NCI-H1694 (cell line): Measurements from ENCODE around the gene TSPAN2.

Experiments
- DNase-seq: peaks from one replicate; lab custom pipeline; 2025; lab: John Stamatoyannopoulos, UW

Gene TSPAN2

GRCh38 chr1:115113766-115114165 is 24.5 kb upstream of the TSPAN2 start:
- DNase-seq, result no peak

- DNase-seq, result no peak
Observed at GRCh38 chr1:115112496-115113375, 23.4 kb upstream of the TSPAN2 start.

DNA sequence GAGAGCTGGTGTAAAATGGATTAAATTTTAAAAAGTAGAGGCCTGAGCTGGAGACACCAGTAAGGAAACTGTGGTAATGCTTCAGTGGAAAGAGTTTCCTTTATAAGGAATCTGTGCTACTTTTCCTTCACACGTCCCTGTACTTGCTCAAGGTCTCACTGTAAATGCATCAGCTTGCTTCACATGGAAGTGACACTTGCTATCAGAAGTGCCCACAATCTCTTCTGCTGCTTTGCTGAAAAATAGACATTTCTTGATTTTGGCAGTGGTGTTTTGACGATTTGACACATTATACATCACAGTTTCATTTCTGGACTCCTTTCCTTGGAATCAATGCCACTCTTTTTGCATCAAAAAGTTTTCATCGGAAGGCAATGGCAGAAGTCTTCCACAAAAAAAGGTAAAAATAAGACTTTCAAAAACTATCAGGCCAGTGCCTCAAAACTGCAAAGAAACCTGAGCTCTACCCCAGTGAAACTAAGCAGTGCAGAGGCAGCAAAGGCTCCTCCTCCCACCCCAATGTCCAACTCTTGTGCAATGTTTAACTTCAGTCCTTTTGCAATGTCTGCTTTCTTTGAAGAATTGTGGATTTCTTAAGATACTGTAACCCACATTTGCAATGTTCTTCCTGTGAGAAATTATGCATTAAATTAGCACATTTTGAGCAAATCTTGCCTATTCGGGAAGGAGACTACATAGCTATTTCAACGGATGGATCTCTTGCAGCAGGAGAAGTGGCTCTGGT is 18.4 kb upstream of the TSPAN2 start:
- no peak for DNase-seq

DNA sequence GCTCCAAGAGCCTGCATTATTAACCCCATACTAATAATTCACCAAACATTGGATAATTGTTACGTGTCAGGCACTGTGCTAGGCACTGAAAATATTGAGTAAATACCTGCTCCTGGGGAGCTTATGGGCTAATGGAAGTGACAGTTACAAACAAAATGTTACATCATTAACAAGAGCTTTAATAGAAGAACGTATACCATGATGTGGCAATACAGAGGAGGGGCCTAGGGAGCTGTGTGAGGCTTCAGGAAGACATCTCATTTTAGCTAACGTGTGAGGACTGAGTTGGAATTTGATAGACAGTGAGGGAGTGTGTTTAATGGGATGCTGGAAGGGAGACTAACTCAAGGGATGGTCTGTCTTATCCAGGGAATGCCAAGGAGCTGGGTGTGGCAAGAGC is 16.5 kb upstream of the TSPAN2 start:
- no peak for DNase-seq

DNA sequence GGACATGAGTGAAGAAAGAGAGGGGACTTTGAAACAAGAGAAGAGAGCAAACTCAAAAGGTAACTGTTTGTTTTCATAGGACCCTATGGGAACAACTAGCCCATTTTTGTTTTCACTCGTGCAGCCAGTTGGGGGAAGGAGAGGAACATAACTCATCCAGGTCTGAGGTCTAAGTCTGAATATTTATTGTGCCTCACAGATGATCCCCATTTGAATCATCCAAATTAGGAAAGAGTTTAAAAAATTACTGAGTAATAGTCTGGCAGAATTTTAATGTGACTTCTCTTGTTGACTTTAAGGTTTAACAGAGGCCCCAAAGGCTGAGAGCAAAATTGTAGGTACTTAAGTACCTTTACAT is 10.4 kb upstream of the TSPAN2 start:
- DNase-seq, result no peak

DNA sequence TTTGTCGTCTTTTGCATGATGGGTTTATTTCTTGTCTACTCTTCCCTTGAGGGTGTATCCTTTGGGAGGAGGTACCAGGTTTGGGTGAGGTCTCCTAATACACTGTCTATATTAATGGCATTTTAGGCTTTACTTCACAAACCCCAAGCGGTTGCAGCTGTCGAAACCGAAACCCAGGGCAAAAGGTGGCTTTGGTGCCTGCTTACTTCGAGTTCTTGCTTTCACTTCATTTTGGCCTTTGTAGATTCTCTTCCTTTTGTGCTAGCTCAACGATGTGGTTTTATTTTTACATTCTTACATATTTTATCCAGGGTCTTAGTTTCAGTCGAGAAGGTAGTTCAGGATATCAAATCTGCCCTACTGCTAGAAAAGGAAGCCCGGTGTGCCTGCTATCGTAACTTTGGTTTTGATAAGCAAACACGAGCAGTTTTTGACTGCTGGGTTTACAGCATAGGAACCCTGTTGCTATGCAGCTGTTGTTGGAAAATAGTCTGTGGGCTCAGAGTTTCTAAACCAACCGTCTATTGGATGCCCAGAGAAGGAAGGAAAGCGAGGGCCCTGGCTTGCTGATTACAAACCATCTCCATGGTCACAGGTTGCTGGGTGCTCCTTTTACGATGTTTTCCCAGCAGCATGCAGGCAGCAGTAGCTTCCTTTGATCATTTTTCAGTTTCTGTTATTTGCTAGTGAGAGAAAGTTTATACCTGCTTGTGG is 9.8 kb upstream of the TSPAN2 start:
- no peak for DNase-seq

- DNase-seq, result no peak
Observed at GRCh38 chr1:115092175-115092574, 2.9 kb upstream of the TSPAN2 start.

DNA sequence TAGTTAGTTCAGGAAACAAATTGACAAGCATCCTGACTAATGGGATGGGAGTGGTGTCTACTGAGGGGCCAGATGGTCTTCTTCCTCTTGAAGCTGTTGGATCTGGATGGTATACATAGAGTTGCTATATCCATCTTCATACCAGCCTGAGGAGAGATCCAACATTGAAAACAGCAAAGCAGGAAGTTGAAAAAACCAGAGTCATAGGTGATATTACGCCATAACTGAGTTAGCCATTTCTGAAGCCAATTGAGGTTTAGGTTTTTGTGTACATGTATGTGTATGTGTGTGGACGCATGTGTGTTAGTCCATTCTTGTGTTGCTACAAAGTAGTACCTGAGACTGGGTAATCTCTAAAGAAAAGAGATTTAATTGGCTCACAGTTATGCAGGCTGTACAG is 2.3 kb upstream of the TSPAN2 start:
- no peak for DNase-seq

DNA sequence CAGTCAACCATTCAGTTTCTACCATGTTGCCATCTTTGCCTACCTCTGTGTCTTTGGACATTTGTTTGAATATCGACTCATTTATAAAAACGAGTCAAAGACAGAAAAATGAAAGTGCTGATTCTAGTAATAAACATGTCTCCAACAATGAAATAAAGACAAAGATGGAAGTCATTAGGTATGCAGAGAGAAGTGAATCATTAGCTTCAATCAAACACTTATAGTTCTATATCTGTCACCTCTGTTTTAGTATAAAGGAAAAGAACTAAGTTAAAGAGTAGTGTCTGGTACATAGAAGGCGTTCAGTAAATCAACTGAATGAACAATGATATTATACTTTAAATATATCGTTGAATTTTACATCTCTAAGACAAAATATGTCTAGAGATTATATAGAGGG is 1.7 kb upstream of the TSPAN2 start:
- no peak for DNase-seq

DNA sequence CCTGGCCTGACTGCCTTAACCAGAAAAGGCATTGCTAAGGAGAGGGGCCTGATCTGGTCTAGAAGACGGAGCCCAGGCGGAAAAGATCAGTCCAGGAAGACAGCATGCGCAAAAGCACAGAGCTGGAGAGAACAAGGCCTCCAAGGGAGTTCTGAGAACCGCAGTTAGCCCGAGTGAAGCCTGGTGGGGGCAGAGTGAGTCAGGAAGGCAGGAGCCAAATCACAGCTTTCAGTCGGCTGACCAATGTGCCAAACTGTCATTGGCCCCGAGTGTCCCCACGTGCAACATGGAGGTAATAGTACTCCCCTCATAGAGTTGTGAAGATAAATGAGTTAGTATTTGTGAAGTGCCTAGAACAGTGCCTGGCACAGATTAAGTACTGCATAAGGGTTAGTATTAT is 1.2 kb upstream of the TSPAN2 start:
- no peak for DNase-seq

DNA sequence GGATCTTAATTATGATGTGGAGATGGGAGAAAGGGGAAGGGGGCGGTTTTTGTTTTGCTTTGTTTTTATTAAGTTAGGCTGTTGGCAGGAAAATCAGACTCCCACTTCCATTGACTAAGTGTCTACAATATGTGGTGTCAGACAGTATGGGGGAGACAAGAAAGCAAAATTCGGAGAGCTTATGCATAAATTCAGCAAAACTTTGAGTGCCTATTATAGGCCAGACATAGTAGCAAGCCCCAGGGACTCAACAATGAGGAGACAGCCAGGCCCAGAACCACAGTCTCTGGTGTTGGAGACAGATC is 835 bp upstream of the TSPAN2 start:
- no peak for DNase-seq

GRCh38 chr1:115088871-115089419 is 358 bp downstream of the TSPAN2 start:
- DNase-seq, result no peak

- DNase-seq, result no peak
Observed at GRCh38 chr1:115088115-115088778, 1.1 kb downstream of the TSPAN2 start.

DNA sequence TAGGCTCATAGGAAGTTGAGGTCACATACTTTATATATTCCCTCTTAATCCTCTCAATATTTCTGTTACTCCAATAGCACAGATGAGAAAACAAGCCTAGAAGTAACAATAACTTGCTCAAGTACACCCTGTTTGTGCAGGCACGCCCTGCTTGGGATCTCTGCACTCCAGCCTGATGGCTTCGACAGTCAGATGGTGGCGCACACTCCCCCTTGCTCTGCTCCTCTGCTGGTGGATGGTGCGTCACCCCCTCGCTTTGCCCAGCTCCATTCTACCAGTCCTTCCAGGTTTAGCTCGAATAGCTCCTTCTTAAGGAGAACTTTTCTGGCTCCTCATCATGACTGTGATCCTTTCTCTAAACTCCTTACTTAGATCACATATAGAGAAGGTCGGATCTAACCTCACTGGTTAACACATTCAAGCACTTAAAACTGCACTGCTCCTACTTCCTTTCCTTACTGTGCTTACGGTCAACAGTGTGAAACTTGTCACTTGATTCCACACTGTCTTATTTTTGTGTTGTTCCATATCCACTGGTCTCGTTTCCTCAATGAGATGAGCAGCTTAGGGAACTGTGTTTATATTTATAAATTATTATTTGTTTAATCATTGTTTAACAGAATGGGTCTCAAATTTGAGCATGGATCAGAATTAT is 3.0 kb downstream of the TSPAN2 start:
- no peak for DNase-seq

- no peak for DNase-seq
Observed at GRCh38 chr1:115084902-115085511, 4.3 kb downstream of the TSPAN2 start.

DNA sequence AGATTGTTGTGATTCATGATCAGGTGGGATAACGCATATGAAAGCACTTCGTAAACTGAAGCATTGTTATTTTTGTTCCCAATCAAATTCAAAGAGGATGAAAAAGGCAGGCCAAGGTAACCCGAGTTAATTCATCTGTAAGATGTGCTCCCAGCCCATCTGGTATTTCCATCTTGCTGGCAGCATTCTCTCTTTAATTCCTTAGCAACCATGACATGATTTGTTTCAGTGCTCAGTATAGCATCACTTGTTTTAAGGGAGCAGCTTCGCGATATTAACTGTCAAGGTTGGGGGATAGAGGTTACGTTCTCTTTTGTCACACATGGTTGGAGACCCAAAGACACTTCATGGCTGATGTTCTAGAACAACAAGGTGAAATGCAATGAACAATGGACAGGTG is 6.4 kb downstream of the TSPAN2 start:
- no peak for DNase-seq

DNA sequence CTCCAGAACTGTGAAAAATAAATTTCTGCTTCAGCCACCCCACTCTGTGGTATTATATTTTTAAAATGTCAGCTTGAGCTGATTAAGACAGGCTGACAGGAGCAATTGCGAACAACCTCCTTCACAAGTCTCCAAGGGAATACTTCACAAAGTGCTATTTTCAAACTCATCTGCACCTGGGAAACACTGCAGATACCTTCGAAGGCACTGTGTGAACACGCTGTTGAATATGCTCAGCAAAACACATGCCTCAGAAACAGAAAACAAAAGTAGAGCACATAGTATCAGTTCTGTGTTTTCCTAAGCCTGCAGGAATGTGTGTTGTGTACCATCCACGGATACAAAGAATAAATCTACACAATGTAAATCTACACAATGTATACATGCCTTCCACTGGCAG is 10.6 kb downstream of the TSPAN2 start:
- DNase-seq, result no peak

DNA sequence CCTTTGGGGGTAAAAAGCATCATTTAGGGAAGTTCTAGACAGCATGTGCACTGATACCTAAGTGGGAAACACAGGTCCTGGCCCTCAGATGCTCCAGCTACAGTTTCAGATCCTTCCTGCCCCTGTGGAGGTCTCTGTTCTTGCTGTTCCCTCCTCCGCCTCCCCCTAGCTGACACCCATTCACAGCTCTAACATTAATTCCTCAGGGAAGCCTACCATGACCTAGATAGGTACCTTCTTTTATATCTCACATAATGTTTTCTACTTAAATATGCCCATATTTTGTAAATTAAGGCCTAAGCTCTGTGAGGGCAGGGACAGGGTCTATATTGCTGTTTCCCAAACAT is 11.3 kb downstream of the TSPAN2 start:
- no peak for DNase-seq

DNA sequence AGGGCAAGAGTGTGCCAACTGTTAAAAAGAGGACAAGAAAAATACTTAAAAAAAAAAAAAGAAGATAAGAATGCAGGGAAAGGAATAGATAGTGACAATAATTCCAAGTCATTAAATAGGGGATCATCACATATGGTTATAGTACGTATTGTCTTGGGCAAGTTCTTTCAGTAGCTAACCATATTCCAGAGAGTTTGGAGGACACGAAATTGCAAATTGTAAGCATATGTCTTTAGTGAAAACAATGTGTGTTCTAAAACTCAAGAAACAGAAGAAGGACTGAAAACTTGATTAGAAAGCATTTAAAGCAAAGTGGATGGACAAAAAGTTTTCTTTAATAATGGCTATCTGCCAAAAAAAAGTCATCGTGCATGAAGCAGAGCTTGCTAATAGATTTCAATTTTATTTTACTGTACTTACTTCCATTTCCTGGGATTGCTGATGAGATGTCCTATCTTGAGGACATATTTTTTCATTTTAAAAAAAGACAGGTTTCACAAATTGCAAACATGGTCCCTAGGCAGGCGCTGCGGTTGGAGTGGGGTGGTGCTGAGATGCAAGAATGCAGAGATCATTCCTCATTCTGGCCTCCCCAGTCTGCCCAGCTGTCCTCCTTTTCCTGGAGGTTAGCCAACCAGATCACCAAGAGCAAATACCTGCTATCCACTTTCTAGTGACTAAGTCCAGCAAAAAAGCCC is 11.9 kb downstream of the TSPAN2 start:
- DNase-seq, result no peak

GRCh38 chr1:115076384-115076915 is 12.9 kb downstream of the TSPAN2 start:
- no peak for DNase-seq
